ENCODE results near the gene PNPLA5. TPM values are rescaled to one million over a fixed set of nuclear protein-coding genes. Genes with fewer than 3 reads are reported as not detected.

PNPLA5 gene
- total RNA-seq, 1 donor from 2014 or later: not detected

DNA sequence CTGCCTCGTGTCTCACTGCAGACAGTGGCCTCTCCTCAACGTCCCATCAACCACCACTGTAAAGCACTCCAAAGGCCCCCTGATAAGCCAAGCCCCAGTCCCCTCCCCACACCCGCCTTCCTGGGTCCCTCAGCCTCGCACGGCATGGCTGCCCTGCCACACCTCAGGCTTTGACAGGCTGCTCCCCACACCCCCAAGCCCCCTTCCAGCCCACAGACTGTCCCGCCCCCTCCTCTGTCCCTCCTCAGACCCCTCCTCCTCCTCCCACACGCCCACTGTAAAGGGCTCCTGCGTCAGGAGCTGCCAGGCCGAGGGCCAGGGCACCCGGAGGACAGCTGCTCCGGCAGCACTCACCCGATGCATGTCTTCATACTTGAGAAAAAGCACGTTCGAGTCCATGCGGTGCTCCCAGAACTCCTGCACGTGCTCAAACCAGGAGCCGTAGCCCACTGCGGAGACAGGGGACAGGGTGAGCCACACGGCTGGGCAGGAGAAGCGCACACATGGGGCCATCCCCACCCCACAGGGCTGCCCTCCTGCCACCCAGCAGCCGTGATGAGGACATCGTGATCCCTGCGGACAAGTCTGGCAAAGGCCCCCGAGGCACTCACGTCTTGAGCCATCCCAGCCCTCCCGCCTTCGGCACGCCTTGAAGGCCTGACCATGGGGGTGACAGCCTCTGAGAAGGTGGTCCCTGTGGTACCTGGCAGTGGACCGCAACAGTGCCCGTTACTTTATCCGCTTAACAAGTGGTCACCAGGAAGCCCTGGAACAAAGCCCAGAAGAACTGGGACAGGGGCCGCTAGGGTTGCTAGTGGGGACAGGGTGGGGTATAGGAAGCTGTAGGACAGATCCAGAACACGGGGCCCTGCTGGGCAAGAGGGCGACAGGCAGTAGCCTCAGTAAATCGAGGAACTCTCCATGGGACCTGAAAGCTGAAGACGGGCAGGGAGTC, 58.2 kb downstream of the PNPLA5 start:
- no peak overlapping the region for H3K4me3 ChIP-seq
- intact Hi-C loops (cut with micrococcal nuclease): no loop called here
- H3K9me3 ChIP-seq (replicated peaks): no peaks in the 10 kb centered on the region
- DNase-seq: peak; percentile 32
- H3K27me3 ChIP-seq (ENCODE audit: low read depth): peaks cover 7% of the 10 kb centered on the region
- no peak for TF ChIP-seq CTCF (IDR thresholded peaks at IDR 0.05; ENCODE audit: borderline replicate concordance)
- no peak overlapping the region for H3K27ac ChIP-seq (replicated peaks)
- H3K4me1 ChIP-seq: peaks cover 37% of the 10 kb centered on the region
- H3K36me3 ChIP-seq: no peaks in the 10 kb centered on the region

DNA sequence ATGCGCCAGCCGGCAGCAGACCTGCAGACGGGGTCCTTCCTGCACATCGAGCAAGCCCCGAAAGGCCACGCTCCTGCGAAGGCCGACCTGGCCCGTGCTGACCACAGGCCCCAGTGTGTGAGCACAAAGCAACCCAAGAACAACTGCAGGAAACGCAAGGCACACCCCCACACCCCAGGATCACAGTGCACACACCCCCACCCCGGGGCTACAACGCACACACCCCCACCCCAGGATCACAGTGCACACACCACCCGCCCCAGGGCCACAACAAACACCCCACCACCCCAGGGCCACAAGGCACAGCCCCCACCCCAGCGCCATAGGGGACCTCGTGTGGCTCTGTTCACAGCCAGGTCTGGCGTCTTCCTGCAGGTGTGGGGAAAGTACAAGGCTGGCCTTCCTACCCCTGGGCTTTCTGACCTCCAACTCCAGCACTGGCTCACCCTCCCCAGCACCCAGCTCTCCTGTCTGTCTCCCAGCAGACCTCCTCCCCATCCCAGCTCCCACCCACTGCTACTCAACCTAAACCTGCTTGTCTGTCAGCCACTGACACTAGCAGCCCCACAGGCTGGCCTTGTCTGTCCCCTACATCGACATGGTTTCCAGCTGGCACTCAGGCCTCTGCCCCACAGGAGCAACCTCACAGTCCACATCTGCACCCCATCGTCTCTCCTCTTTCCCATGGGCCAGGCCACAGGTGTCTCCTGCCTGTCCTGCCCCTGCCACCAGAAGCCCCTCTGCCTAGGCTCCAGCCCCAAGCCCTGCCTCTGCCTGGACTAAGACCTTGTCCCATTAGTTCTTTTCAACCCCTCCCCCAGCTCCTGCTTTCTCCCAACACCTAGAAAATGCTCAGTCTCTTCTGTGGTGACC, 59.2 kb downstream of the PNPLA5 start:
- no peaks in the 10 kb centered on the region for H3K9me3 ChIP-seq (replicated peaks)
- H3K27ac ChIP-seq (replicated peaks): no peak overlapping the region
- no peaks in the 10 kb centered on the region for H3K36me3 ChIP-seq
- TF ChIP-seq CTCF (IDR thresholded peaks at IDR 0.05; ENCODE audit: borderline replicate concordance): no peak
- H3K4me3 ChIP-seq: no peak overlapping the region
- peaks cover 8% of the 10 kb centered on the region for H3K27me3 ChIP-seq (ENCODE audit: low read depth)
- intact Hi-C loops (cut with micrococcal nuclease): no loop called here
- no peak for DNase-seq
- peaks cover 38% of the 10 kb centered on the region for H3K4me1 ChIP-seq

DNA sequence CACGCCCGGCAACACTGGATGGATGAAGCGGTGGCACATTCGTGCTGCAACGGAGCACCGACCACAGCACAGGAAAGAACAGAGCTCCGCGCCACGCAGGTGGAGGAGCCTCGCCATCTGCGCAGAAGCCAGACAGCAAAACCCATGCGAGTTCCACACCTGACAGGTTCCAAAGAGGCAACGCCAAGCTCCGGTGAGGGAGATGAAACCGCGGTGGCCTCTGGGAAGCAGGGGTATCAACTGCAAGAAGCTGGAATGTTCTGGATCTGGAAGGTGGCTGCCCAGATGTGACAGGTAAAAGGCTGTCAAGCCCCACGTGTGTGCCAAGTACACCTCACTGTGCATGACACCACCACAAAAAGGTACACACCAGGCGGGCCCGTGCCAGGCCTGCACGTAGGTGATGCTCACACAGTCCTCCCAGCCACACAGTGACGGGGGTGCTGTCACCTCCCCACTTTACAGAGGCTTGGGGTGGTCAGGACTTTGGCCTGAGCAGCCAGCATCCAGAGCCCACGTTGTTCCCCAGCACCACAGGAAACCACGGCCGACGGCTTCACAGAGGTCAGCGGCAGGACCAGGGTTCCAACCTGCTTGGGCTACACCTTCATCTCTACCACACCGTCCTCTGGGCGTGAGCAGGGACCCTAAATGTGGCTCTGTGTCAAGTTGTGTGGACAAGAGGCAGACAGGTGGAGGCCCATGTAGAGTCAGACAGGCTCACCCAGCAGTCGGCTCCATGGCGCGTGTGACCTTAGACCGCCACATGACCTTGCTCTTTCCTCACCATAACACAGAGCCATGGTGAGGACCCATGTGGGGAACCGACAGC, 60.0 kb downstream of the PNPLA5 start:
- H3K4me1 ChIP-seq: peaks cover 38% of the 10 kb centered on the region
- H3K27me3 ChIP-seq (ENCODE audit: low read depth): peaks cover 8% of the 10 kb centered on the region
- DNase-seq: no peak
- TF ChIP-seq CTCF (IDR thresholded peaks at IDR 0.05; ENCODE audit: borderline replicate concordance): no peak
- no peaks in the 10 kb centered on the region for H3K36me3 ChIP-seq
- no peaks in the 10 kb centered on the region for H3K9me3 ChIP-seq (replicated peaks)
- H3K4me3 ChIP-seq: no peak overlapping the region
- intact Hi-C loops (cut with micrococcal nuclease): no loop called here
- no peak overlapping the region for H3K27ac ChIP-seq (replicated peaks)

DNA sequence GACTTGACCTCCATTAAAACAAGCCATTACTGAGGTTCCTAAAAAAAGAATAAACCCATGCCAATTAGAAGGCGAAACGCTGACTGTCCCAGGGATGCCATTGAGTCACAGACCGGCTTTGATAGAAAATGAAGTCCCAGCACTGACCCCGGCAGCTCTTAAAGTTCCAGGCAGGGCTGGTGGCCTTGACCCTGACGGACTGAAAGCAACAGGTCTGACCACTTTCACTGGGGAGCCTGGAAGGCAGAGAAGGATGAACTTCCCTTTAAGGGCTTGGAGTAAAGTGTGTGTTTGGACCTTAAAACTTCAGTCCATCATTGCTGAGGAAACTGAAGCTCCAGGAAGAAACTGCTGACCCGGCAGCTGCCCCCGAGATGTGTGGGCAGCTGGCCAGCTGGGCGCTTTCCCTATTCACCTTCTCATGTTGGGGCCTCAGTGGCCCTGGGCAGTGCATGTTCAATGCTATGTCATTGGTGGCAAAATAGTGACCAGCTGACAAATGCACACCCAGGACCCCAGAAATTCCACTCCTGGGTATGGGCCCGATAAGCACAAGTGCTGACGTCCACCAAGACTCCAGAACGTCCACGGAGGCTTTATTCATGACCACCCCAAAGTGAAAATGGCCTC, 60.8 kb downstream of the PNPLA5 start:
- no peaks in the 10 kb centered on the region for H3K9me3 ChIP-seq (replicated peaks)
- no peaks in the 10 kb centered on the region for H3K36me3 ChIP-seq
- intact Hi-C loops (cut with micrococcal nuclease): no loop called here
- H3K27ac ChIP-seq (replicated peaks): peak overlapping the region; percentile 90
- H3K27me3 ChIP-seq (ENCODE audit: low read depth): peaks cover 8% of the 10 kb centered on the region
- peaks cover 38% of the 10 kb centered on the region for H3K4me1 ChIP-seq
- no peak for TF ChIP-seq CTCF (IDR thresholded peaks at IDR 0.05; ENCODE audit: borderline replicate concordance)
- H3K4me3 ChIP-seq: no peak overlapping the region
- DNase-seq: no peak

Data from left ventricle myocardium inferior (tissue), 1 donor.